Inferior parietal cortex (tissue), 1 donor: Measurements from ENCODE around the gene SELENOM.
"Not testable (repeated sequence)": the region's sequence is repeated elsewhere in the genome, so short reads cannot be mapped to it uniquely, and the experiment has no call there.

Experiments used
- DNase-seq: peaks from one replicate; pipeline ENCODE4 v3.0.0-alpha.2; 2016; ENCODE audit errors: extremely low spot score

SELENOM gene

GRCh38 chr22:31079095-31079642 lies 28.2 kb downstream of the SELENOM start:
- no peak for DNase-seq

GRCh38 chr22:31078389-31078788 lies 29.0 kb downstream of the SELENOM start:
- DNase-seq, result not testable (repeated sequence)

GRCh38 chr22:31077681-31078080 lies 29.7 kb downstream of the SELENOM start:
- no peak for DNase-seq

GRCh38 chr22:31075961-31076360 lies 31.4 kb downstream of the SELENOM start:
- no peak for DNase-seq

GRCh38 chr22:31073545-31074145 lies 33.7 kb downstream of the SELENOM start:
- DNase-seq, result not testable (repeated sequence)

GRCh38 chr22:31073125-31073524 lies 34.2 kb downstream of the SELENOM start:
- not testable (repeated sequence) for DNase-seq

GRCh38 chr22:31069691-31070314 lies 37.6 kb downstream of the SELENOM start:
- not testable (repeated sequence) for DNase-seq

- DNase-seq, result no peak
Measured at GRCh38 chr22:31068970-31069369, 38.4 kb downstream of the SELENOM start.

- DNase-seq, result no peak
Measured at GRCh38 chr22:31064369-31064768, 43.0 kb downstream of the SELENOM start.

GRCh38 chr22:31062566-31063230 lies 44.7 kb downstream of the SELENOM start:
- no peak for DNase-seq

GRCh38 chr22:31059663-31060062 lies 47.7 kb downstream of the SELENOM start:
- not testable (repeated sequence) for DNase-seq

GRCh38 chr22:31056986-31057599 lies 50.3 kb downstream of the SELENOM start:
- no peak for DNase-seq

- DNase-seq, result no peak
Measured at GRCh38 chr22:31055635-31056159, 51.7 kb downstream of the SELENOM start.

- no peak for DNase-seq
Measured at GRCh38 chr22:31055117-31055634, 52.2 kb downstream of the SELENOM start.
